Omental fat pad (tissue), 4 donors: ENCODE data around the gene EVC2. TPM values are rescaled to one million over a fixed set of nuclear protein-coding genes. Genes with fewer than 3 reads are reported as not detected.

Source experiments
- ATAC-seq: fragments of 150-250 bp; one replicate; pipeline ENCODE4 v1.9.1; 2016; ENCODE audit warnings: mild to moderate bottlenecking, moderate library complexity; ENCODE audit not compliant: low FRiP score
- DNase-seq: peaks from one replicate; pipeline ENCODE4 v3.0.0-alpha.2; 2019; ENCODE audit warnings: low spot score
- CTCF ChIP-seq, 3 donors: fragments of 450-650 bp; IDR thresholded peaks; one replicate each; pipeline ENCODE4 v1.5.1; 2016 to 2017; ENCODE audit warnings: antibody characterized with exemption in 3 of 3, mild to moderate bottlenecking in 3 of 3, moderate library complexity in 2 of 3
- total RNA-seq, 4 donors: library from RNA; depleted of rRNA; stranded (reverse); fragments of >200 nt; gene quantifications; one replicate each; pipeline ENCODE4 v1.1.0, GENCODE V29; 2016

EVC2 gene
- total RNA-seq: 10 to 100 TPM in 3 of 4 donors, 1 to 10 TPM in 1; 4.8 to 20.2 (median 12.5) TPM

- TF ChIP-seq CTCF (IDR thresholded peaks at IDR 0.05): no peak
- DNase-seq (peak; percentile 35), ATAC-seq (peak; percentile 71)
Measured at GRCh38 chr4:5708449-5709206, at the start of gene EVC2. Gene EVC2, minus strand, starts transcription at chr4:5708559. Its CDS starts 46 bp downstream, at chr4:5708513.

- ATAC-seq: no peak
- no peak for TF ChIP-seq CTCF (IDR thresholded peaks at IDR 0.05)
- DNase-seq: no peak
Measured at GRCh38 chr4:5757954-5758353, 49.6 kb upstream of the EVC2 start.

GRCh38 chr4:5757536-5757935, 49.2 kb upstream of the EVC2 start:
- DNase-seq: no peak
- no peak for TF ChIP-seq CTCF (IDR thresholded peaks at IDR 0.05)

GRCh38 chr4:5757091-5757490, 48.7 kb upstream of the EVC2 start:
- ATAC-seq: no peak
- no peak for DNase-seq
- TF ChIP-seq CTCF (IDR thresholded peaks at IDR 0.05): no peak

More at GRCh38 chr4:5757536-5757935, 49.2 kb upstream of the EVC2 start:
- no peak for ATAC-seq

GRCh38 chr4:5756271-5756670, 47.9 kb upstream of the EVC2 start:
- ATAC-seq: no peak

GRCh38 chr4:5755679-5756078, 47.3 kb upstream of the EVC2 start:
- DNase-seq: no peak
- no peak for ATAC-seq
- TF ChIP-seq CTCF (IDR thresholded peaks at IDR 0.05): no peak

More at GRCh38 chr4:5756271-5756670, 47.9 kb upstream of the EVC2 start:
- TF ChIP-seq CTCF (IDR thresholded peaks at IDR 0.05): no peak
- DNase-seq: no peak

GRCh38 chr4:5755161-5755560, 46.8 kb upstream of the EVC2 start:
- no peak for TF ChIP-seq CTCF (IDR thresholded peaks at IDR 0.05)
- DNase-seq (no peak), ATAC-seq (no peak)
